WTC11 (cell line): Measurements from ENCODE around the gene PTPRN2. TPM values are rescaled to one million over a fixed set of nuclear protein-coding genes. Genes with fewer than 3 reads are reported as not detected.

Source experiments
- ATAC-seq: fragments of 200-7000 bp; cut with Tn5 transposase; 2 replicates; pipeline ENCODE4 v1.10.0; 2021; ENCODE audit warnings: mild to moderate bottlenecking, moderate library complexity
- CTCF ChIA-PET: fragments of 300-600 bp; sonication (Branson Sonifier 250); formaldehyde crosslinking; loops from one replicate; lab custom pipeline; 2021; ENCODE audit warnings: antibody characterized with exemption; lab: Charles Lee
- POLR2A ChIA-PET: fragments of 350-600 bp; sonication (Branson Sonifier 250); formaldehyde crosslinking; loops from one replicate; lab custom pipeline; 2021; ENCODE audit warnings: antibody characterized with exemption; lab: Charles Lee
- DNase-seq: peaks from one replicate; pipeline ENCODE4 v3.0.0; 2021; ENCODE audit warnings: low spot score
- H3K27ac Mint-ChIP-seq: 2 replicates; pipeline ENCODE4 v1.8.0; 2021; ENCODE audit warnings: mixed read lengths
- H3K27me3 Mint-ChIP-seq: 2 replicates; pipeline ENCODE4 v1.8.0; 2021; ENCODE audit warnings: low read depth, mild to moderate bottlenecking, moderate library complexity, mixed read lengths
- H3K36me3 Mint-ChIP-seq: 2 replicates; pipeline ENCODE4 v1.8.0; 2021; ENCODE audit warnings: mixed read lengths
- H3K4me1 Mint-ChIP-seq: 2 replicates; pipeline ENCODE4 v1.8.0; 2022; ENCODE audit warnings: mixed read lengths
- H3K4me3 Mint-ChIP-seq: 2 replicates; pipeline ENCODE4 v1.8.0; 2021; ENCODE audit warnings: mild to moderate bottlenecking, moderate library complexity, mixed read lengths
- H3K9me3 Mint-ChIP-seq: 2 replicates; pipeline ENCODE4 v1.8.0; 2021; ENCODE audit warnings: mixed read lengths
- NR1H2 ChIP-seq: sonication (generic); formaldehyde crosslinking; IDR thresholded peaks from 2 replicates; pipeline ENCODE4 v1.9.0; 2021; ENCODE audit warnings: mild to moderate bottlenecking, moderate library complexity, missing genetic modification reagents
- ZNF138 ChIP-seq: sonication (generic); formaldehyde crosslinking; conservative IDR thresholded peaks from 2 replicates; pipeline ENCODE4 v1.8.1; 2022; ENCODE audit warnings: mild to moderate bottlenecking, moderate library complexity, missing genetic modification reagents
- ZNF396 ChIP-seq: fragments of 250-450 bp; sonication (Bioruptor Pico); IDR thresholded peaks from 2 replicates; pipeline ENCODE4 v1.8.0; 2021; ENCODE audit warnings: mild to moderate bottlenecking, moderate library complexity, borderline replicate concordance
- total RNA-seq: library from RNA; stranded (reverse); gene quantifications from 3 replicates; pipeline ENCODE4 v1.2.3, GENCODE V29; 2021
- TF ChIP-seq, protein P1 (sequence below): sonication (generic); formaldehyde crosslinking; IDR thresholded peaks from 2 replicates; pipeline ENCODE4 v1.8.1; 2022; ENCODE audit warnings: missing genetic modification reagents, borderline replicate concordance
- TF ChIP-seq, protein P2 (sequence below): sonication (generic); formaldehyde crosslinking; IDR thresholded peaks from 2 replicates; pipeline ENCODE4 v1.8.0; 2022; ENCODE audit warnings: mild to moderate bottlenecking, missing genetic modification reagents
- TF ChIP-seq, protein P3 (sequence below): sonication (generic); formaldehyde crosslinking; IDR thresholded peaks from 2 replicates; pipeline ENCODE4 v1.8.1; 2023; ENCODE audit warnings: mild to moderate bottlenecking, missing genetic modification reagents, moderate library complexity
- TF ChIP-seq, protein P4 (sequence below): fragments of 250-450 bp; sonication (Bioruptor Pico); IDR thresholded peaks from 2 replicates; pipeline ENCODE4 v1.9.0; 2021; ENCODE audit warnings: mild to moderate bottlenecking, borderline replicate concordance
- TF ChIP-seq, protein P5 (sequence below): sonication (generic); formaldehyde crosslinking; IDR thresholded peaks from 2 replicates; pipeline ENCODE4 v1.8.0; 2023; ENCODE audit warnings: missing genetic modification reagents
- TF ChIP-seq, protein P6 (sequence below): sonication (generic); formaldehyde crosslinking; IDR thresholded peaks from 2 replicates; pipeline ENCODE4 v1.8.1; 2023; ENCODE audit warnings: mild to moderate bottlenecking, missing genetic modification reagents

PTPRN2 gene
- total RNA-seq, 1 experiment from 2014 or later, result 4.7 TPM

DNA sequence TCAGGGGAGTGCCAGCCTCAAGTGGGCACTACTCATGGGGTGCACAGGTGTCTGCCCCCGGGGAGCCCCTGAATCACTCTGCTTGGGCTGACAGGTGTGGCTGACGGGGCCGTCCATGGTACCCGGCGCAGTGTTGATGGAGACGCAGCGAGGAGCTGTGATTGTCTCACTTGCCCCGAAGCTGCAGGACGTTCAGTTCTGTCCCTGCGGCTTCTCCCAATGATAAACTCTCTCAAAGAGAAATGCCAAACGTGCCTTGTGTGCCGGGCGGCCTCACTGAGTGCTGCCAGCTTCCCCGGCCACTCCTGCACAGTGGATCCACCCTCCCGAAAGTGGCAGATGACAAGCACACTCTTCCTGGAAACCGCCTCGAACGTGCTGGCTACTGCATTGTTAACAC, 1047.6 kb downstream of the PTPRN2 start (continued):
- TF ChIP-seq NR1H2 (CRISPR knock-in tag), result no peak
- TF ChIP-seq, protein P1, sequence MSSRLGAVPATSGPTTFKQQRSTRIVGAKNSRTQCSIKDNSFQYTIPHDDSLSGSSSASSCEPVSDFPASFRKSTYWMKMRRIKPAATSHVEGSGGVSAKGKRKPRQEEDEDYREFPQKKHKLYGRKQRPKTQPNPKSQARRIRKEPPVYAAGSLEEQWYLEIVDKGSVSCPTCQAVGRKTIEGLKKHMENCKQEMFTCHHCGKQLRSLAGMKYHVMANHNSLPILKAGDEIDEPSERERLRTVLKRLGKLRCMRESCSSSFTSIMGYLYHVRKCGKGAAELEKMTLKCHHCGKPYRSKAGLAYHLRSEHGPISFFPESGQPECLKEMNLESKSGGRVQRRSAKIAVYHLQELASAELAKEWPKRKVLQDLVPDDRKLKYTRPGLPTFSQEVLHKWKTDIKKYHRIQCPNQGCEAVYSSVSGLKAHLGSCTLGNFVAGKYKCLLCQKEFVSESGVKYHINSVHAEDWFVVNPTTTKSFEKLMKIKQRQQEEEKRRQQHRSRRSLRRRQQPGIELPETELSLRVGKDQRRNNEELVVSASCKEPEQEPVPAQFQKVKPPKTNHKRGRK (CRISPR knock-in tag), result no peak
- TF ChIP-seq, protein P2, sequence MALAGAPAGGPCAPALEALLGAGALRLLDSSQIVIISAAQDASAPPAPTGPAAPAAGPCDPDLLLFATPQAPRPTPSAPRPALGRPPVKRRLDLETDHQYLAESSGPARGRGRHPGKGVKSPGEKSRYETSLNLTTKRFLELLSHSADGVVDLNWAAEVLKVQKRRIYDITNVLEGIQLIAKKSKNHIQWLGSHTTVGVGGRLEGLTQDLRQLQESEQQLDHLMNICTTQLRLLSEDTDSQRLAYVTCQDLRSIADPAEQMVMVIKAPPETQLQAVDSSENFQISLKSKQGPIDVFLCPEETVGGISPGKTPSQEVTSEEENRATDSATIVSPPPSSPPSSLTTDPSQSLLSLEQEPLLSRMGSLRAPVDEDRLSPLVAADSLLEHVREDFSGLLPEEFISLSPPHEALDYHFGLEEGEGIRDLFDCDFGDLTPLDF, result no peak

DNA sequence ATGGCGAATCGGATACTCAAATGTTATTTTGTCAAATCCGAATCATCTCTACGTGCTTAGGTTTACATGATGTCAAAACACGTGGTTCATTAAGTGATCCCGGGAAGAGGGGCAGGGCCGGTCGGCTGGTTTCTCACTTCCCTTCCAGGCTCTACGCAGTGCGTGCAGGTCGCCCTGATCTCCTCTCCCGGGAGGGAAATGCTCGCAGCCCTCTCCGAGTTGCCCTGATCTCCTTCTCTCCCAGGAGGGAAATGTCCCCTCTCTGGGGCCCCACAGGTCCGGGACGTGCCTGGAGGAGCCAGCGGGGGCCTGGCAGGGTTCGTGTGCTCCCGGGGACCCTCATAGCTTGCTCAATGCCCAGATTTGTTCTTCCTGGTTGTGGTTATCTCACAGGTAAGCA, 1048.1 kb downstream of the PTPRN2 start:
- Mint-ChIP-seq H3K27ac (no peak overlapping the region), H3K4me1 (no peaks in the 10 kb centered on the region; the same call in 1 of the 2 replicates), H3K36me3 (peaks cover under 1% of the 10 kb centered on the region; the same call in 1 of the 2 replicates), H3K9me3 (peaks cover 5% of the 10 kb centered on the region), H3K4me3 (no peak overlapping the region), H3K27me3 (peaks cover 4% of the 10 kb centered on the region; the same call in 1 of the 2 replicates)
- POLR2A ChIA-PET, result no interaction called here
- DNase-seq, result peak; percentile 9
- no peak for TF ChIP-seq ZNF396
- no peak for ATAC-seq
- CTCF ChIA-PET, result no interaction called here

DNA sequence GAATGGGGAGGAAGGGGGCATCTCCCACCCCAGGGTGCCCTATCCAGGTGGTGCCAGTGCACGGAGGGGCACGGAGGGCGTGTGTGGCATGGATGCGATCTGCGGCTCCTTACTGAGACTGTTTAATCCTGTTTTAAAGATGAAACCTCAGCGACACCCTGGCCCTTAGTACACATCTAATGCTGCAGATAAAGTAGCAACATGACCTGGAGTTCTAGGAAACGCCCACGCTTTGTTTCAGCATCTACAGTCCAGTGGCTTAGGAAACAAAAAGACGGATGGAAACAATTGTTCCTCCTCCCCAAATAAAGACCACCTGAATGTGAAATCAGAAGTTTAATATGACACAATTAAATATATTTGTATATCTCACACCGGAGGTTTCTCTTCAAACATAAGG, 1048.9 kb downstream of the PTPRN2 start:
- H3K4me1 Mint-ChIP-seq, result no peaks in the 10 kb centered on the region

More for the DNA sequence above, 1048.9 kb downstream of the PTPRN2 start:
- no peak for DNase-seq
- ChIA-PET CTCF (no interaction called here), POLR2A (no interaction called here)
- peaks cover 2% of the 10 kb centered on the region; the same call in 1 of the 2 replicates for H3K9me3 Mint-ChIP-seq
- TF ChIP-seq, protein P3, sequence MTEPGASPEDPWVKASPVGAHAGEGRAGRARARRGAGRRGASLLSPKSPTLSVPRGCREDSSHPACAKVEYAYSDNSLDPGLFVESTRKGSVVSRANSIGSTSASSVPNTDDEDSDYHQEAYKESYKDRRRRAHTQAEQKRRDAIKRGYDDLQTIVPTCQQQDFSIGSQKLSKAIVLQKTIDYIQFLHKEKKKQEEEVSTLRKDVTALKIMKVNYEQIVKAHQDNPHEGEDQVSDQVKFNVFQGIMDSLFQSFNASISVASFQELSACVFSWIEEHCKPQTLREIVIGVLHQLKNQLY (CRISPR knock-in tag), result no peak
- TF ChIP-seq ZNF138 (CRISPR knock-in tag) (no peak), ZNF396 (no peak)
- TF ChIP-seq, protein P4, sequence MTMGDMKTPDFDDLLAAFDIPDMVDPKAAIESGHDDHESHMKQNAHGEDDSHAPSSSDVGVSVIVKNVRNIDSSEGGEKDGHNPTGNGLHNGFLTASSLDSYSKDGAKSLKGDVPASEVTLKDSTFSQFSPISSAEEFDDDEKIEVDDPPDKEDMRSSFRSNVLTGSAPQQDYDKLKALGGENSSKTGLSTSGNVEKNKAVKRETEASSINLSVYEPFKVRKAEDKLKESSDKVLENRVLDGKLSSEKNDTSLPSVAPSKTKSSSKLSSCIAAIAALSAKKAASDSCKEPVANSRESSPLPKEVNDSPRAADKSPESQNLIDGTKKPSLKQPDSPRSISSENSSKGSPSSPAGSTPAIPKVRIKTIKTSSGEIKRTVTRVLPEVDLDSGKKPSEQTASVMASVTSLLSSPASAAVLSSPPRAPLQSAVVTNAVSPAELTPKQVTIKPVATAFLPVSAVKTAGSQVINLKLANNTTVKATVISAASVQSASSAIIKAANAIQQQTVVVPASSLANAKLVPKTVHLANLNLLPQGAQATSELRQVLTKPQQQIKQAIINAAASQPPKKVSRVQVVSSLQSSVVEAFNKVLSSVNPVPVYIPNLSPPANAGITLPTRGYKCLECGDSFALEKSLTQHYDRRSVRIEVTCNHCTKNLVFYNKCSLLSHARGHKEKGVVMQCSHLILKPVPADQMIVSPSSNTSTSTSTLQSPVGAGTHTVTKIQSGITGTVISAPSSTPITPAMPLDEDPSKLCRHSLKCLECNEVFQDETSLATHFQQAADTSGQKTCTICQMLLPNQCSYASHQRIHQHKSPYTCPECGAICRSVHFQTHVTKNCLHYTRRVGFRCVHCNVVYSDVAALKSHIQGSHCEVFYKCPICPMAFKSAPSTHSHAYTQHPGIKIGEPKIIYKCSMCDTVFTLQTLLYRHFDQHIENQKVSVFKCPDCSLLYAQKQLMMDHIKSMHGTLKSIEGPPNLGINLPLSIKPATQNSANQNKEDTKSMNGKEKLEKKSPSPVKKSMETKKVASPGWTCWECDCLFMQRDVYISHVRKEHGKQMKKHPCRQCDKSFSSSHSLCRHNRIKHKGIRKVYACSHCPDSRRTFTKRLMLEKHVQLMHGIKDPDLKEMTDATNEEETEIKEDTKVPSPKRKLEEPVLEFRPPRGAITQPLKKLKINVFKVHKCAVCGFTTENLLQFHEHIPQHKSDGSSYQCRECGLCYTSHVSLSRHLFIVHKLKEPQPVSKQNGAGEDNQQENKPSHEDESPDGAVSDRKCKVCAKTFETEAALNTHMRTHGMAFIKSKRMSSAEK (CRISPR knock-in tag), result no peak
- TF ChIP-seq, protein P5, sequence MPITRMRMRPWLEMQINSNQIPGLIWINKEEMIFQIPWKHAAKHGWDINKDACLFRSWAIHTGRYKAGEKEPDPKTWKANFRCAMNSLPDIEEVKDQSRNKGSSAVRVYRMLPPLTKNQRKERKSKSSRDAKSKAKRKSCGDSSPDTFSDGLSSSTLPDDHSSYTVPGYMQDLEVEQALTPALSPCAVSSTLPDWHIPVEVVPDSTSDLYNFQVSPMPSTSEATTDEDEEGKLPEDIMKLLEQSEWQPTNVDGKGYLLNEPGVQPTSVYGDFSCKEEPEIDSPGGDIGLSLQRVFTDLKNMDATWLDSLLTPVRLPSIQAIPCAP (CRISPR knock-in tag), result no peak
- TF ChIP-seq, protein P6, sequence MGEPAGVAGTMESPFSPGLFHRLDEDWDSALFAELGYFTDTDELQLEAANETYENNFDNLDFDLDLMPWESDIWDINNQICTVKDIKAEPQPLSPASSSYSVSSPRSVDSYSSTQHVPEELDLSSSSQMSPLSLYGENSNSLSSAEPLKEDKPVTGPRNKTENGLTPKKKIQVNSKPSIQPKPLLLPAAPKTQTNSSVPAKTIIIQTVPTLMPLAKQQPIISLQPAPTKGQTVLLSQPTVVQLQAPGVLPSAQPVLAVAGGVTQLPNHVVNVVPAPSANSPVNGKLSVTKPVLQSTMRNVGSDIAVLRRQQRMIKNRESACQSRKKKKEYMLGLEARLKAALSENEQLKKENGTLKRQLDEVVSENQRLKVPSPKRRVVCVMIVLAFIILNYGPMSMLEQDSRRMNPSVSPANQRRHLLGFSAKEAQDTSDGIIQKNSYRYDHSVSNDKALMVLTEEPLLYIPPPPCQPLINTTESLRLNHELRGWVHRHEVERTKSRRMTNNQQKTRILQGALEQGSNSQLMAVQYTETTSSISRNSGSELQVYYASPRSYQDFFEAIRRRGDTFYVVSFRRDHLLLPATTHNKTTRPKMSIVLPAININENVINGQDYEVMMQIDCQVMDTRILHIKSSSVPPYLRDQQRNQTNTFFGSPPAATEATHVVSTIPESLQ (CRISPR knock-in tag), result no peak
- H3K27ac Mint-ChIP-seq, result no peak overlapping the region
- peaks cover 3% of the 10 kb centered on the region; the same call in 1 of the 2 replicates for H3K27me3 Mint-ChIP-seq
- no peaks in the 10 kb centered on the region for H3K36me3 Mint-ChIP-seq
- no peak for ATAC-seq
- H3K4me3 Mint-ChIP-seq, result no peak overlapping the region
